SH-SY5Y (cell line): ENCODE data around the gene SNCAIP.

Experiments used
- GATA2 ChIP-seq: IDR thresholded peaks from 2 replicates; pipeline ENCODE4 v1.6.1; 2011; ENCODE audit warnings: mild to moderate bottlenecking, low read depth, low read length
- GATA3 ChIP-seq: IDR thresholded peaks from 2 replicates; pipeline ENCODE4 v1.6.1; 2011; ENCODE audit warnings: low read depth, mild to moderate bottlenecking, low read length, moderate library complexity

GRCh38 chr5:122429545-122430318 lies 117.7 kb downstream of the SNCAIP start:
- no peak for TF ChIP-seq GATA2
- TF ChIP-seq GATA3 = no peak
